Embryonic facial prominence (tissue), 1 donor: ENCODE results near the gene IGF1R.

Experiments
- DNase-seq: peaks from one replicate; pipeline ENCODE4 v3.0.0-alpha.2; 2016; ENCODE audit errors: extremely low spot score

IGF1R gene

DNA sequence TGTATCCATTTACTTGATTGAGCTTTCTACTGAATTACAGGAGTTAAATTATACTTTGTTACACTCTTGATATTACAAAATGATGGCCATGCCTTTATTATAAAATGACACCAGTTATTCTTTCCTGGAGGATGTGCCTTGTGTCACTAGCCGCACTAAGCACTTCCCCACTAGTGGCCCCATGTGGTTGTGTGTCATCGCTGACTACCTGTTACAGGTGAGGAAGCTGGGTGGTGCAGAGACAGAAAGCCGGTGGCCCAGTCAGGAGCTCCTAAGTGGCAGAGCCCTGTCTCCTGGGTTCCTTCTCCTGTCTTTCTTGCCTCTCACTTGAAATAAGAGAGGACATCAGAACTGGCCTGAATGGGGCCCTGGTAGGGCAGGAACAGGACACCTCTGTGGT, 96.8 kb downstream of the IGF1R start:
- no peak for DNase-seq

DNA sequence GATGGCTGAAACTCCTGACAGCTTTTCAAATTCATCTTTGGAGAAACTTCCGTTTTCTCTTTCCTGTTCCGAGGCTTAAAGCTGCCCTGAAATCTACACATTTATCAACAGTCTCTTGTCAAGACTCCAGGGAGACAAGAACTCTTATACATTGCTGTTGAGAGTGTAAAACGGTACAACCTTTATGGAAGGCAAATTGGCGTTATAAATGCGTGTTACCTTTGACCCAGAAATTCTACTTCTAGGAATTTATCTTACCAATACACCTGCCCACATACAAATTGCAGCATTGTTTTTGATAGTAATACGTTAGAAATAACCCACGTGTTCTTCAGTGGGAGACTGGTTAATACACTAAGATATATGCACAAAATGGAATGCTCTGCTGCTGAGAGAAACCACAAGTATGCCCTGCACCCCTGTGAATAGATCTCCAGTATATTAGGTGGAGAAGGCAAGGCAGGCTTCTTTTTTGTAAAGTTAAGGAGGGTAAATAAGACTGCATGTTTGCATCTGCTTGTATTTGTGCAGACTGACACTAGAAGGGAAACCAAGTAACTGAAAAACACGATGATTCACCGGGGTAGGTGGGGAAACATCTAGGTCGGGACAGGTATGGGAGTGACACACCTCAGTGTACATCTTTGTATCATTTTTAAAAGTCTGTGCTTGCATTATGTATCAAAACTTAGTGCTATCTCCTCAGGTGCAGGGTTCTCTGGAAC, 97.5 kb downstream of the IGF1R start:
- DNase-seq: no peak

DNA sequence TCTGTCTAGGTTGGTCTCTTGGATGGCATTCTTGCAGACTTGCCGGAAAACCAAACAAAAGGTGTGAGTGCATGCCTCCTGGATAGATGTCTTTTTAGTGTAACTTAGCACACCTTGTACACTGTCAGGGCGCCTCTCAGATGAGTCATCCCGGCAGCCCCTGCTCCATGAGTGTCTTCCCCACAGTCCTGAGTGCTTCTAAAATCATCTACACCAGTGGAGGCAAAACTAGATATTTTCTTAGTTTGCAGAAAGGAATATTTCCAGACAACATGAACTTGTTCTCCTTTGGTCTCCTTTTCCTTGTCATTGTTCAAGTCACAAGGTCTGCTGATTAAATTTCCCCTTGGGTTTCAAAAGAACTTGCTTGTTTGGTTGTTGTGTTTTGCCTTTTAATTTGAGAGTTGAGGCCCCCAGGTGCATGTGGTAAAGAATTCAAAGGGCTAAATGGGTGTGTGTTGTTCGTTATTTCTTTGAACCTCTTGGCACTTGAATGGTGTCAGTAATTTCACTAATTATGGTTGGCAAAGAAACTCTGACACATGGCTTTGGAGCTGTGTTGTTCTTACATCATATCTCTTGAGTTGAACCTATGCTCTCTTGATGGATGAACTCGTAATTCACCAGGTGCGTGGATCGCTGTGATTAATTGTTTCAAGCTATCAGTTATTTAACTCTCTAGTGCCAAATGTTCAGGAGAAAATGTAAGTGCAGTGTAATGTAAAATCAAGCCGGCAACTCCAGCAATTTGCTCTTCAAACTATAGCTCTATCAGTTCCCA, 98.2 kb downstream of the IGF1R start:
- DNase-seq: no peak

DNA sequence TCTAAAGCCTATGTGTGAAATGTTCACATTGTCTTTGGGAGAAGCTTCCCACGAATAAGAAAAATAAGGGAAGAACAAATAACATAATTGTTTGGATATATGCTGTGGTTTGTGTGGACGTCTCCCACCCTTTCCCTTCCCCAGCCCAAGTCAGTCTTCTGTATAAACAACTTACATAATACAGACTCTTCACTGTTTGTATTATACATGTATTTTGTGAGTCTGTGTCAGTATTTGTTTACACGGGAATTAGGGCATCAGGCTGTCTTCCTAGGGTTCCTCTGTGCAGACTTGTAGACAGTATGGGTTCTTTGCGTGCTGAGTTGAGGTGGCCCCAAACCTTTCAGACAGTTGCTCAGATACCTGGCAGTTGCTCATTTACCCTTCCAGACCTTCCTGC, 103.4 kb downstream of the IGF1R start:
- no peak for DNase-seq

DNA sequence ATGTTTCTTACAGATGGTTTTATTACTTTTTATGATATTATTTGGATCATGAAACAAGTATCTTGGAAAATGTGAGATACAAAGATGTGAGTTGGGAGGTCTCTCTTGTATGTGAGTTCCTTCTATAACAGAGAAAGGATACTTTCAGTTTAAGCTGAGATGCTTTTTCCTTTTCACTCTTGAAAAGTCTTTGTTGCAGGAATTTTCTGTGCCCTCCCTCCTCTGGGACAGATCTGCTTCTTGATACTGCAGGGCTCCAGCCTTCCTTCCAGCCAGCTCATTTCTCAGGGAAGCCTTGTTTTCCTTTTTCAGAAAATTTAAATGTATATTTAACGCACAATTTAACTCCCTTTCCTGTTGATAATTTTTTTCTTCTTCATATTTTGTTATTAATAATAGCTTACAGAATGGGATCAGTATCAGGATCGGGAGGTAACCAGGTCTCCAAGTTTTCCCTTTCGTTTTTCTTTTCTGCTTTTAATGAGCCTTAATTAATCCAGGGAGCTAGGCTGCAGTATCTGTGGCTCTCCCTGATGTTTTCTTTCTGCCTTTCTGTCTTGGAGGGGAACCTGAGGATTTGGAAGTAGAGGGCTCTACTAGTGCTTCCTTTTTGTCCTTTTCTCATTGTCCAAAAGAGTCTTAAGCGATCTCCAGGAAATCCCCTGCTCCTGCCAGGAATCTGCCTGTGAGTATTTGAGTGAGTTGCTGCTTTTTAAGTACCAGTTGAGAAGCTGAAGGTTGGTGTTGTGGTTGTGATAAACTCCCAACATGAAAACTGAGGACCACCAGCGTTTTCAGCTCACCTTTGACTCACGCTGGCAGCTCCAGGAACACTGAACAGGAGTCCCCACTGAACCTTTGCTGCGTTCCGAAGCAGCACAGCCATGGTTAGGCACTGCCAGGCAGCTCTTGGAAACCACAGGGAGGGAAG, 105.7 kb downstream of the IGF1R start:
- no peak for DNase-seq

DNA sequence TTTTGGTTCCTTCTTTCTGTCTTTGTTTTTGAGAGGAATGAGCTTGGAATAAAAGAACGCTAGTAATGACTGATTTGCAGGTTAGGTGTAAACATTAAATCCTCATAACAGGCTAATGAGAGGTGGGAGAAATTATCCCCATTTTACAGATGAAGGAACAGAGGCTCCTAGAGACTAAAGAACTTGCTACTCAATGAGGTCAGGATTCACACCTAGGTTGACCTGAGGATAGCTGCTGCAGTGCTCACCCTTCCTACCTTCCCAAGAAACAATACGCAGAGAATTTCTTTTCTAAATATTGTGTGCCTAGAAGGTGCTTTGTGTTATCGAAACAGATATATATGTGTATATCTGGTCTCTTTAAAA, 106.3 kb downstream of the IGF1R start:
- no peak for DNase-seq

DNA sequence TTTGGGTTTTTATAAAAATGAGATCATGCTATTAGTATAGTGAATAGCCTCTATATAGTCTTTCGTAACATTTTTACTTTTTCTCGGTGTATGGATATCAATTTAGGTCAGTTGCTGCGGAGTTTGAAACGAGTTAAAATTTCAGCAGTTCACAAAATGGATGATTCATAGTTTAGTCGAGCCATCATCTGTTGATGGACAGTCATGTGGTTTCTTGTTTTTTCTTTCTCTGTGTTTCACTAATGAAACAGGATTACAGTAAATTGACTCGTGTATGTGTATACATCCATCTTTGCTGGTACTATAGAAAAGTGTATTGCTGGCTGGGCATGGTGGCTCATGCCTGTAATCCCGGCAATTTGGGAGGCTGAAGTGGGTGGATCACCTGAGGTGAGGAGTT, 106.8 kb downstream of the IGF1R start:
- no peak for DNase-seq

DNA sequence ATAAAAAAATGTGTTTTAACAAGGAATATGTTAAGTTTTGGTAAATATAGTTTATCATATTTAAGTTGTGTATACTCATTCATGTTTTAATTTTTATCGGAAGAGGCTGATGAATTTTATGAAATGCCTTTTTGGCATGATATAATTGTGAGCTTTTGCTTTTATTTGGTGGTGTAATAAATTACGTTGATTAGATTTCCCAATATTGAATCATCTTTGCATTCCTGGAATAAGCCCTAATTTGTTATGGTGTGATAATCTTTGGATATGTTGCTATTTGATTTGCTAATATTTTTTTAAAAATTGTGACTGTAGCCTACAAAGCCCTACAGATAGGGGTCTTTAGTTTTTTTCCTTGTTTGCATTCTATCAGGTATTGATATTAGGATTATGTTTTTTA, 107.4 kb downstream of the IGF1R start:
- no peak for DNase-seq

DNA sequence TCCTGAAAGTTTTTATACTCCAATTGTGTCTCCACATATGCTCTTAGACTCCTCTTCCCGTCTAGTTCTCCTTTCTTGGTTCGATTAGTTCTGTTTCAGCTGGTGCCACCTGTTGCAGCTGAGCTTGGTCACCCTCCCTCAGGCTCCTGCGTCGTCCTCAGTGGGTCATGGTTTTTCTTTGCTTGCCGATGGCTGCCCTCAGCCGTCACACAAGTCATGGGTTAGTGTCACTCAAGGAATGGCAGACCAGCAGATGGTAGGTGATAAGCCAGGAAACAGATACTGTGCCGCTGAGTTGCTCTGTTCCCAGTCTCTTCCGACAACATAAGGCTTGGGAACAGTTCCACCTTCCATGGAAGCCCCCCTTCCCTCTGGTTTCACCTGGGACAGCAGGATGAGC, 109.9 kb downstream of the IGF1R start:
- DNase-seq: no peak

DNA sequence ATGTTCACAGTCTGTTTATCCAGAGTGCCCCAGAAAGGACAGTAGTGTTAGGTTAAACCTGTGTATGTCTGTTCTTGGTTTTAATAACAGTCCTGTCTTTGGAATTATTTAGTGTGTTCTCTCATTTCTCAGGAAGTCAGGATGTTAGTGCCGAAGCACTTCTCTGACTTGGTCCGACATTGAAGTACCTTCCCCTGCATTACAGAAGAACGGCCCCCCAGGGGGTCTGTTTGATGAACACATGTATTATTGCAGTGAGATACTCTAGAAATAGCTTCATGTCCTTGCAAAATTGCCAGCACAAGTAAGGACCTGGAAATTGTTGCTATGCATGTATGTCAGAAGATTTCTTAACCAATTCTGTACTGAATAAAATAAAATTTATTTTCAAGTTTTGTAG, 110.9 kb downstream of the IGF1R start:
- DNase-seq: no peak

DNA sequence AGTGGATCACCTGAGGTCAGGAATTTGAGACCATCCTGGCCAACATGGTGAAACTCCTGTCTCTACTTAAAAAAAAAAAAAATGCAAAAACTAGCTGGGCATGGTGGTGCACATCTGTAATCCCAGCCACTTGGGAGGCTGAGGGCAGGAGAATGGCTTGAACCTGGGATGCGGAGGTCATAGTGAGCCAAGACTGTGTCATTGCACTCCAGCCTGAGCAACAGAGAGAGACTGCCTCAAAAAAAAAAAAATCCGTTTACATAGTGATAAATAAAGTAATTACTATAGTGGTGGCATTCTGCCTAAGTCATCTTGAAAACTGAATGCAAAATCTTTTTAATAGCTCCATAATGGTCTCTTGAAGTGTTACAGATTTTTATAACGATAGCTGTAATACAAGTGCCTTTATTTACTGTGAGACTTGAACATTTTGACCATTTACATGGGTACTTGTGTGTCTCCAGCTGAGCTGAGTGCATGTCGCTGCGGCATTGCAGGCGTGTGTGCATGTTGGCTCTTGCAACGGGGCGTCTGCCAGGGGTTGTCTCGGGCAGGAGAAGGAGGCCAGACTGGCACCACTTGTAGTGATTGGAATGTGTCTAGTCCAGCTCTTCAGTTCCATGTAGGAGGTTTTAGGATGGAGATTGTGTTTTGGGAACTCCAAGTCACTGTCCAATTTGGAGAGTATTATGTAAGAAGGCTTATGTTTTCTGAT, 111.9 kb downstream of the IGF1R start:
- DNase-seq: no peak

DNA sequence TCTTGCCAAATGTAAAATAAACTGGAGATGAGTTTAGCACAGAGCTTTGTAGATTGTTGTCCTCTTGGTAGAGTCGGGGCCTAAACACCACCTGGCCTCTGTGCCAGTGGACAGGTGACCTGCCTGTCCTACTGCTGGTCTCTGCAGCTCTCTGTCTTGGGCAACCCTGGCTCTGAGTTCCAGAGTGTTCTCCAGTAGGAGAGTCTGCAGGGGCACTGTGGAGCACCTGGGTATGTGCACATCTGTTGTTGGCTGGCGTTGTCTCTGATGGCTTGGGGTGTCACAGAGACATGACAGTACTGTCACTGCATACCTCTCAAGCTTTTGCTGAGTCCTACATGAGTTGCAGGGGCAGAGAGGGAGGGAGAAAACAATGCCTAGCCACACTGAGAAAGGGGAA, 112.6 kb downstream of the IGF1R start:
- no peak for DNase-seq

DNA sequence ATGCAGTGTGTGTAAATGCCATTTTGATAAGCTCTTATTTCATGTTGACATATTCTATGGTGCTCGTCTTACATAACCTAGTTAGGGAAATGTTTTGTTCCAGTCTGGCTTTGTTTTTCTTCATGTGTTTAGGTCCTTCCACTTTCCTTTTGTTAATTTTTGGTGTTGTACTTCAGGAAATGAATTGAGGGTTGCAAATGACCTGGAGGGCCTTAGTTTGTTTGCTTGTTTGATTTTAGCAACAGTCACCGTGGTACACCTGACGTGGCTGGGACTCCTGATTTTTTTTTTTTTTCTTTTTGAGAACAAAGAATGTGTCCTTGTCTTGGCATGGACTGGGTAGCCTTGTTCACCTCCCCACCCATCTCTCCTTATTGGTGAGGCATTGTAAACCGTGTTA, 114.8 kb downstream of the IGF1R start:
- no peak for DNase-seq

DNA sequence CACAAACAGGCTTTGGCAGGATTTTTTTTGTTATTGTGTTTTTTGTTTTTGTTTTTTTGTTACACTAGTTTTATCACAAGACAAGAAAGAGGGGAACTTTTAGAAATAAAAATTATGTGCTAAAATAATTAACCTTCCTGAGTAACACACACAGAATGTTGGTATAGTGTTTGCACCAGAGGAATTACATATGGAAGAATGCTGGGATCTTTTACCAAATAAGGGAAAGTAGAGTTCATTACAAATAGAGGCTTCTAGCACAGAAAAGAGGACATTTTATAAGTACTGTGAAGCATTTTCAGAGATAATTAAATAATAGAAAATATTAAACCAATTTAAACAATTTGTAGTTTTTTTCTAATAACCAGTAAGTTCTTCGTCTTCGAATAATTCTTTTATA, 116.0 kb downstream of the IGF1R start:
- DNase-seq: no peak

DNA sequence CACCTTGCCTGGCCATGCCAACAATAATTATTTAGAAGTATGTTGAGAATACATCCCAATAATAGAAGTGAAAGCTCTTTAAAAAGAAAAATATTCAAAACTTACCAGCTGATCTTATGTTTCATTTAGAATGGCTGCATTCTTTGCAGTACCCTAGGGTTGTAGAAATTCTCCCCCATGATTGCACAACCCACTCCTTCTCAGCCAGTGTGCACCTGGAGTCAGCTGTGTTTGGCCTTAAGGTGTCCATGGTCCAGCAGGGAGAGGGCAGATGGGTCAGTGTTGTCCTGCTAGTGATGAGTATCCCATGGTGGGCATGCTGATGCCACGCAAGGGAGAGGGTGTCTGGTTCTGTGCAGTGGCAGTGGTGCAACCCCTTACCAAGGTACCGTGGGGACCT, 117.3 kb downstream of the IGF1R start:
- no peak for DNase-seq

DNA sequence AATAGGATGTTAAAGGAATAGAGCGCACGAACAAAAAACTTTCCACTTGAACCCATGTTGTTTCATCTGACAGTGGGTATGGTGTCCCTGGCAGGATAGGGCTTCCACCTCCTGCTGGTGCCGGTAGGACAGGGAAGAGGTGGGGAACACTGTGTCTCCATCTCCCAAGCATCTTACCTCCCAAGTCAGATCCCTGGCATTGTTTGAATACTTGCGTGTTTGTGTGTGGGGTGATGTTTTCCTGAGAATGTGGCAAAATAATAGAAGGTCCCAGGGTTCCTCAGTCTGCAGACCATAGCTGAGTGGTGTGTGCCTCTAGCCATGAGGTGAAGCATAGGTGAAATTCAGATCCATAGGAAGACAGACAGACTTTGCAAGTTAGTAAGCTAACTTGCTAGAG, 119.4 kb downstream of the IGF1R start:
- DNase-seq: no peak

DNA sequence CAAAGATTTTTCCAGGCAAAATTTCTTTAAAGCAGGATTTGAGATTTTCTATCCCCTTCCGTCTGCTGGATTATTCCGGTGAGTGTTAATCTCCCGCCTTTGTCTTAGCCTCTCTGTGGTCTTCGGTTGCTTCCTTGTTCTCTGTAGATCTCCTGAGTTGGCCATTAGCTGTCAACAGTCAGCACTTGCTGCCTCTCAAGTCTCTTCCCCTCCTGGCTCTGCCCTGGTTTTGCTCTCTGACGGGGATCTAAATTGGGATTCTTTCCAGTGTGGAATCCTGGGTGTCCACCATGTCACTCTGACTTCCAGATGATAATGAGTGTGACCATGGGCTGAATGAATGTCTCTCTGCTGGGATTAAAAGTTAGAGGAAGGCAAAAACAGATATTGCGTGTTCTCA, 121.5 kb downstream of the IGF1R start:
- no peak for DNase-seq

DNA sequence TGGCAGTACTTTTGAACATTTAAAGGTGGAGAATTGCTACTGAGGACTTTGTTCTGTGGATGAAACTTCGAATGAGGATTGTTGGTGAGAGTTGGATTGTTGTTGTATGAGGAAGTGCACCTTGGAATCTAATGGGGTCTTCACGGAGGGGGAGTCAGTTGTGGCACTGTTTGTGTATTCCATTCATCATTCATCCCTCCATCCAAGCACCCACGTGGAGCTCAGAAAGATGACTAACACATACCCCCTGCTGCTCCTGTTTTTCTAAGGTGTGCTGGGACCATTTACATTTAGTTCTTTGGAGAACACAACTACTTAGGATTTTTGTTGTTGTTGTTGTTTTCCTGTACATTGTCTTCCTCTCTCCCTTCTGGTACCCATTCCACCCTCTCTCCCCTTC, 122.6 kb downstream of the IGF1R start:
- DNase-seq: no peak

DNA sequence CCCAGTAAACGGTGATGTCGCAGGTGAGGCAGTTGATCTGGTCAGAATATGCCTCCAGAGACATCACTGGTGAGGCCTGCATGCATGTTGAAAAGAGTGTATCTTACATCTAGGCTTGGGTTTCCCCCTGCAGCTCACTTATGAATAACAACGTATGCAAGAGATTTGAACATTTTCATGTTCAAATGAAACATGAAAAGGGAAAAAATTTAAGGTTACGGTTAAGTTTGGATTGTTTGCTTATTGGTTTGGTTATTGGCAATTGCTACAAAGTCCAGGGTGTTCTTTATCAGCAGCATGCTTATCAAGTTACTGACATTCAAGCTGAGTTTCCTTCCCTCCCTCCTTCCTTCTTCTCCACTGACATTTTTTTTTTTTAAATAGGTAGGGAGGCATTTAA, 123.2 kb downstream of the IGF1R start:
- no peak for DNase-seq

DNA sequence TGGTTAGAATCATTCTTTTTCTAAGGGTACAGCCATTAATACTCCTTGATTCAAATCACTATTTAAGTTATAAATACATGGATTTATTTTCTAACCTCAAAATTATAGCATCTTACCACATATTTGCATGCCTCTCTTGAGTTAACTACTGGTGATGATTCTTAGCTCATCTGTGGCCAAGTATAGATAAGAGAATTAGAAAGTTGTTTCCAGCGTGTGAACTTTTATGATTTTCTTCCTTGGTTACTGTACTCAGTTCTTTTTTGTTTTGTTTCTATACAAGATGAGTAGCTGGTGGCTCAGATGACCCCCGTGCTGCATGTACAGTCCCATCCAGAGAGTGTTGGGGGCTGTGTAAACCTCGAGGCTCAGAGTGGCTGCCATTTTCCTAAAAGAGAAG, 124.6 kb downstream of the IGF1R start:
- DNase-seq: no peak

DNA sequence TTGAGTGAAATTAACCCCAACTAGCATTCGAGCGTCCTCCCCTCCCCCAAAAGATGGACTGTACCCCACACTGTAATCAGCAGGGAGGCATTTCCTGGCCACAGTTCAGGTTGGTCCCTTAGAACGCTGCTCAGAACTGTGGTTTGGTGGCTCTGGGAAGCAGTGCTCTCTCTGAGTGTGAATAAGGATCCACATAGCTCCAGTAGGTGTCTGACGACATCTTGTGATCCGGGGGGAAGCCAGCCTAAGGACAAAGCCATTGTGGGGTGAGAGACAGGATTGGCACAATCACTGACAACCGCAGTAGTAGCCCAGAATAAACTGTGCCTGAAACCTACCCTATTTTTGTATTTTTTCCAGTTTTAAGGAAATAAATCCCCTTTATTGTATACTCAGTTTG, 125.3 kb downstream of the IGF1R start:
- DNase-seq: no peak
